Lower leg skin (tissue), 4 donors: Measurements from ENCODE around the gene CHAC1. TPM values are rescaled to one million over a fixed set of nuclear protein-coding genes. Genes with fewer than 3 reads are reported as not detected.
A peak's percentile ranks its signal among the peaks of the same experiment; 100 is the strongest.

ENCODE experiments used
- DNase-seq, 2 donors: peaks; one replicate each; pipeline ENCODE4 v3.0.0-alpha.2; 2019; ENCODE audit warnings: low spot score in 2 of 2
- H3K4me3 ChIP-seq: fragments of 200-600 bp; sonication (generic); 2 replicates; pipeline ENCODE4 v1.5.1; 2017; ENCODE audit warnings: mild to moderate bottlenecking, low read depth; ENCODE audit not compliant: poor library complexity, severe bottlenecking
- POLR2A ChIP-seq, 2 donors: fragments of 450-650 bp; IDR thresholded peaks; one replicate each; pipeline ENCODE4 v1.6.1; 2016 to 2017; ENCODE audit warnings: antibody characterized with exemption in 2 of 2, mild to moderate bottlenecking in 1 of 2, moderate library complexity in 1 of 2
- WGBS, 2 donors: methylation state at CpG; one replicate each; pipeline ENCODE4 v1.1.5; 2018; 5-methylcytosine and 5-hydroxymethylcytosine counted together
- intact Hi-C: fragments of 100-400 bp; cut with DNase I; formaldehyde crosslinking; loops from one replicate; pipeline ENCODE4 v1.15.0; 2023; ENCODE audit warnings: low total_unique reads
- total RNA-seq, 4 donors: library from RNA; depleted of rRNA; stranded (reverse); fragments of >200 nt; gene quantifications; one replicate each; pipeline ENCODE4 v1.1.0, GENCODE V29; 2016
- TF ChIP-seq, protein P1 (sequence below), 3 donors: fragments of 450-650 bp; IDR thresholded peaks; one replicate each; pipeline ENCODE4 v1.5.1; 2016; ENCODE audit warnings: antibody characterized with exemption in 3 of 3, mild to moderate bottlenecking in 3 of 3, moderate library complexity in 2 of 3

Gene CHAC1
- total RNA-seq, 4 donors from 2014 or later: 0.81 to 13.6 (median 4.4) TPM; not detected in 1

DNA sequence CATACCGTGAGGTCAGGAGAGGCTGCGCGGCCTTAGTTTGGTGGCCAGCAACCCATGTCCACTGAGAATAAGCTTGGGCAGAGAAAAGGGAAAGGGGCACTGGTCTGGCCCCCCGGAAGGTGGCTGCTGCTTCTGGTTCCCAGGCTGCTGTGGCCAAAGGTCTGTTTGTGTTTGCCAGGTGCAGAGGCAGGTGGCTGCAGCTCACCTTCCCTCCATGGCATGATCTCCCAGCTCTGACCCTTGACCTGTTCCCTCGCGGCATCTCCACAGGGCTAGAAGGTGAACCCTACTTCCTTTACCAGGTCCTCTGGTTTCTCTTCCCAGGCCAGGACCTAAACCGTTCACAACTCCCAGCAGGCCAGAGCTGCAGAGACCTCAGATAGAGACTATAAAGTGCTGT, 45.2 kb upstream of the CHAC1 start:
- intact Hi-C loops: loop anchor here (5.0 to 10.0 kb wide), 2 partner anchors 114 to 277 kb away; no protein-coding TSS in a partner anchor
- WGBS, 2 donors: 91 to 92% methylated on average over 7 of the region's 7 CpGs
- TF ChIP-seq POLR2A (IDR thresholded peaks at IDR 0.05): no peak
- TF ChIP-seq, protein P1, sequence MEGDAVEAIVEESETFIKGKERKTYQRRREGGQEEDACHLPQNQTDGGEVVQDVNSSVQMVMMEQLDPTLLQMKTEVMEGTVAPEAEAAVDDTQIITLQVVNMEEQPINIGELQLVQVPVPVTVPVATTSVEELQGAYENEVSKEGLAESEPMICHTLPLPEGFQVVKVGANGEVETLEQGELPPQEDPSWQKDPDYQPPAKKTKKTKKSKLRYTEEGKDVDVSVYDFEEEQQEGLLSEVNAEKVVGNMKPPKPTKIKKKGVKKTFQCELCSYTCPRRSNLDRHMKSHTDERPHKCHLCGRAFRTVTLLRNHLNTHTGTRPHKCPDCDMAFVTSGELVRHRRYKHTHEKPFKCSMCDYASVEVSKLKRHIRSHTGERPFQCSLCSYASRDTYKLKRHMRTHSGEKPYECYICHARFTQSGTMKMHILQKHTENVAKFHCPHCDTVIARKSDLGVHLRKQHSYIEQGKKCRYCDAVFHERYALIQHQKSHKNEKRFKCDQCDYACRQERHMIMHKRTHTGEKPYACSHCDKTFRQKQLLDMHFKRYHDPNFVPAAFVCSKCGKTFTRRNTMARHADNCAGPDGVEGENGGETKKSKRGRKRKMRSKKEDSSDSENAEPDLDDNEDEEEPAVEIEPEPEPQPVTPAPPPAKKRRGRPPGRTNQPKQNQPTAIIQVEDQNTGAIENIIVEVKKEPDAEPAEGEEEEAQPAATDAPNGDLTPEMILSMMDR (IDR thresholded peaks at IDR 0.05): no peak
- H3K4me3 ChIP-seq: no peak overlapping the region
- peak in 1 of 2 donors; percentile 81 for DNase-seq

DNA sequence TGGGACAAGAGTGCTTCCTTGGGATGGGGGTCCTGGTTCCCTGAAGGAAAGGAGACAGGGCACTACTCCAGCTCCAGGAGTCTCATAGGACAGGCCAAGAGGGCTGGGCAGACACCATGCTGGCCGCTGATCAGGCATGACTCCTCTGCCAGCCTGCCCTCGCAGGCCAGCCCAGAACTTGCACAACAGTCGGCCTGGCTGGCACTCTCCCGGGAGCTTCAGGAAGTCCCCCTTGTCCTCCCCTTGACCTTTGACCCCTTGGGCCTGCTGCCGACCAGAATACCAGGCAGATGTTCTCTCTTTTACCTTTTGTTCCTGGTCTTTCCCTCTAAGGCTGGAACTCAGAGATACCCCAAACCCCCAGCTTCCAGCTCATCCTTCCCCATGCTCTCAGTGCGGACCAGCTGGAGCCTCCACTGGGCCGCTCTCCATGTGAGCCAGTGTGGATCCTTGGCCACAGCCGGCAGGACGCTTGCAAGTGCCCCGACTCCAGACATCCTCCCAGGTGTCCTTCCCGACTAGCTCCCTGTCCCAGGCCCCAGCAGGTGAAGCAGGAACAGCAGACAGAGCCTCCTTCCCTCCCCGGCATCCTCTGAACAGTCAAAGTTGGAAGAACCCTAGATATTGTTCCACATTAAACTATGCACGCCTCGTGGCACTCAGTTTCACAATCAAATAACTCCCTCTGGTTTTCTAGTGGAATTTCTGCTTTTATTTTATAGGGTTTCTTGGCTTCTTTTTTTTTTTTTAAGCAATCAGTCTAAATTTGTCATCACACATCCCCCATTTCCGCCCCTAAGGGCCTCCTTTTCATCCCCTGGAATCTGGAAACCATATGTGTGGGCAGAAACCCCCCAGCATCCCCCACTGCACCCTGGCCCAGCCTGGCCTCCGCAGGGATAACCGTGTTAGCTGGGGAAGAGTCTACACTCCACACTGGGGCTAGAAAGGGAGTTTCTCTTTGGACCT, 43.3 kb upstream of the CHAC1 start:
- intact Hi-C loops: loop anchor here (5.0 to 10.0 kb wide), 2 partner anchors 112 to 275 kb away; no protein-coding TSS in a partner anchor
- TF ChIP-seq, protein P1 (IDR thresholded peaks at IDR 0.05): no peak
- TF ChIP-seq POLR2A (IDR thresholded peaks at IDR 0.05): no peak
- 60 to 65% methylated on average over 17 of the region's 17 CpGs for WGBS, 2 donors
- no peak overlapping the region for H3K4me3 ChIP-seq
- peak in 1 of 2 donors; percentile 84 for DNase-seq

DNA sequence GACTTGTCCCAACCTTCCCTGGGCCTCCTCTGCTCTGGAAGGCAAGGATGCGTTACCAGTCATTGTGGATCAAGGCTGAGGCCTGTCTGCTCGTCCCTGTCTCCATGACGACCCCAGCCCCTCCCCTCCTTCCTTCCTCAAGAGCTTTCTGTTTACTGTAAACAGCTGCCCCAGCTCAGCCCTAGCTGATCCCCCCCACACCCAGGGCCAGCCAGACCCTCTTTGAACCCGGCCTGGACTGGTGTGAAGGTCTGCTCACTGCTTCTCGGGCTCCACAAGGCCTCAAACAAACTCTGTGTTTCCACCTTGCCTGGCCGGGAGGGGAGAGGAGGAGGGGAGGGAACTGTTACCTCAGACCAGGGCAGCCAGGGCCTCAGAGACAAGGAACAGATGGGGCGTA, 42.1 kb upstream of the CHAC1 start:
- intact Hi-C loops: no loop called here
- TF ChIP-seq POLR2A (IDR thresholded peaks at IDR 0.05): no peak
- TF ChIP-seq, protein P1 (IDR thresholded peaks at IDR 0.05): no peak
- no peak overlapping the region for H3K4me3 ChIP-seq
- DNase-seq: no peak
- WGBS, 2 donors: 66 to 76% methylated on average over 7 of the region's 7 CpGs

DNA sequence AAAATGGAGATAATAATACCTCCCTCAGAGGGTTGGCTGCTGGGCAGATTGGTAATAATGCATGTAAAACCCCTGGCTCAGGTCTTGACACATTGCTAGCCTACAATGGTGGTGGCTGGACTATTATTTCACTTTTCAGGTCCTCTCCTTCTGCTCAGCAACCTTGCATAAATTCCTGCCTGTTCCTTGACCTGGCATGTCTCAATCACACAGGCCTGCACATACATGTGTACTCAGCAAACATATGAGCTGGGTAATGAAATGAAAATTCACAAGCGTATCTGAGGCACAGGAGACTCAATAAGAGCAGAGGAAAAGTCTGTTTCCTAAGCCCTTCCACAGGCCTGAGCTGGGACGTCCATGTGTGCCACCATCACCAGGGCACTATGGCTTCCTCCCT, 41.6 kb upstream of the CHAC1 start:
- 90 to 94% methylated on average over 2 of the region's 2 CpGs for whole genome bisulfite sequencing, 2 donors

DNA sequence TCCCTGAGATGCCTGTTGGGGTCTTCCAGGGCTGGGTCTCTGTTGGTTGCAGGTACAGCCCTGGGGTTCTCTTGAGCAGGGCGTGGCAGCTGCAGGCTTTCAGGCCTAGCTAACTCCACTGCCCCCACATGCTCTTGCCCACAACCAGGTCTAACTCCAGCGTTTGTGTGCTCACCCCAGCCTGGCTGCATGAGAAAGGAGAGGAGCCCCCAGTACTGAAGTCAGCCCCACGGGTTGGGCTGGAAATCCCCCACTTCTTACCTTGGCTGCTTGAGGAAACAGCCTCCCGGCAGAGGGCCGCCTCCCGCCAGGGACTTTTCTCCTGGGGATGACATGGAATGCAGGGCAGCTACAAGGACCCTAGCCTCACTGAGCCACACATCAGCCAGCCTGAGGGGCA, 40.8 kb upstream of the CHAC1 start:
- DNase-seq: no peak
- WGBS, 2 donors: 74 to 79% methylated on average over 6 of the region's 6 CpGs
- H3K4me3 ChIP-seq: no peak overlapping the region
- intact Hi-C loops: no loop called here
- TF ChIP-seq POLR2A (IDR thresholded peaks at IDR 0.05): no peak
- TF ChIP-seq, protein P1 (IDR thresholded peaks at IDR 0.05): no peak

More for the DNA sequence above, 41.6 kb upstream of the CHAC1 start:
- no peak for TF ChIP-seq POLR2A (IDR thresholded peaks at IDR 0.05)
- TF ChIP-seq, protein P1 (IDR thresholded peaks at IDR 0.05): no peak
- intact Hi-C loops: no loop called here
- no peak overlapping the region for H3K4me3 ChIP-seq
- no peak for DNase-seq
